ENCODE data around the gene REEP1. TPM values are rescaled to one million over a fixed set of nuclear protein-coding genes. Genes with fewer than 3 reads are reported as not detected.

Gene REEP1
- total RNA-seq (2014; rRNA removed; shearing (Covaris generic)): 0.24 and 0.78 TPM in 2 replicates

DNA sequence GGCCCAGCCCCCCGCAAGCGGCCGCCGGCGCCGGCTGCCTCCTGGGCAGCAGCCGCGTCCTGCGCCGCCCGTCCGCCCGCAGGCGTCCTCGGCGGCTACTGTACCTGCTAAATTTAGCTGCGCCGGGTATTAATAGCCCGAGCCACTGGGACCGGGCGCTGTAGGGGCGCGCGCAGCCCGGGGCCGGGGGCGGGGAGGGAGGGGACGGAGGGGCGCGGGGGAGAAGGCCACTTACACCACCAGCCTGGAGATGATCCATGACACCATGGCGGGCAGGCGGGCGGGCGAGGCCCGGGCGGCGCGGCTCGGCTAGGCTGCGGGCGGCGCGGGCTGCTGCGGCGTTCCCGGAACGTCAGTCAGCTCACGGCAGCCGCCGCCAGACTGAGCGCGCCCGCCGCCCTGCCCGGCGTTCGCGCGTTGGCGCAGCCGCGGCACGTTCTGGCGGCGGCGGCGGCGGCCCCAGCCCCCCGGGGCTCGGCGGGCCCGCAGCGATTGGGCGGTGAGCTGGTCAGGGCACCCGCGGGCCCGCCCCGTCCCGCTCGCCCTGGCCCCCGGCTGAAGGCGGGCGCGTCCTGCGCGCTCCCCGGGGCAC is at the start of gene REEP1:
Gene REEP1, minus strand, starts transcription at position 383 of the 592 bp plus-strand sequence. Its CDS starts 116 bp downstream, at position 267.
- Histone ChIP-seq H3K9me3 (replicated peaks) (no peaks in the 10 kb centered on the region), H3K27me3 (replicated peaks) (peaks cover 63% of the 10 kb centered on the region), H3K4me1 (replicated peaks) (peaks cover 4% of the 10 kb centered on the region), H3K4me3 (peak within 1 kb of the TSS; percentile 13), H3K27ac (no peak within 1 kb of the TSS), H3K36me3 (no peaks in the 10 kb centered on the region)
- no peak for DNase-seq (ENCODE audit: low read depth in 1 of 2, low spot score in 2 of 2)

DNA sequence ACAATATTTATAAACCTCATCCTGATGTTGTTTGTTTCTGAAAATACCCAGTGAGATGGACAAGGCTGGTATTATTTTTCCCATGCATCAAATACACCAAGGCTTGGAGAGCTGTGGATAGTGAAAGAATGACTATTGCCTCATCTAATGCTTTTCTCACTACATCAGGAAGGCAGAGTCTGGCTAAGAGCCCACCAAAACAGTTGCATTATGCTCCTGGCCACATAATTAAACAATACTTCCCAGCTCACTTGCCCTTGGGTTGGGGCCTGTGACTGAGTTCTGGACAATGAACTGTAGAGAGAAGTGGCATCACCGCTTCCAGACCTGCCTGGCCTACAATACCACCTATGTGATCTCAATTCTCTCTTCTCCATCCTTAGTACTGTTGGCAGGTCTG is 46.4 kb upstream of the REEP1 start:
- Histone ChIP-seq H3K4me3 (no peak overlapping the region), H3K4me1 (replicated peaks) (no peaks in the 10 kb centered on the region), H3K27ac (no peak overlapping the region), H3K36me3 (no peaks in the 10 kb centered on the region), H3K9me3 (replicated peaks) (no peaks in the 10 kb centered on the region), H3K27me3 (replicated peaks) (no peaks in the 10 kb centered on the region)
- DNase-seq (ENCODE audit: low read depth in 1 of 2, low spot score in 2 of 2): no peak

GRCh38 chr2:86382698-86383097 is 45.3 kb upstream of the REEP1 start:
- H3K4me3 ChIP-seq: no peak overlapping the region
- no peaks in the 10 kb centered on the region for H3K4me1 ChIP-seq (replicated peaks)
- H3K36me3 ChIP-seq: no peaks in the 10 kb centered on the region
- H3K27me3 ChIP-seq (replicated peaks): no peaks in the 10 kb centered on the region
- no peak for DNase-seq (ENCODE audit: low read depth in 1 of 2, low spot score in 2 of 2)
- H3K9me3 ChIP-seq (replicated peaks): no peaks in the 10 kb centered on the region
- no peak overlapping the region for H3K27ac ChIP-seq

- H3K36me3 ChIP-seq: no peaks in the 10 kb centered on the region
- H3K27ac ChIP-seq: no peak overlapping the region
- no peak for DNase-seq (ENCODE audit: low read depth in 1 of 2, low spot score in 2 of 2)
- no peak overlapping the region for H3K4me3 ChIP-seq
- no peaks in the 10 kb centered on the region for H3K4me1 ChIP-seq (replicated peaks)
- H3K9me3 ChIP-seq (replicated peaks): no peaks in the 10 kb centered on the region
- no peaks in the 10 kb centered on the region for H3K27me3 ChIP-seq (replicated peaks)
Measured at GRCh38 chr2:86382108-86382507, 44.7 kb upstream of the REEP1 start.

- Histone ChIP-seq H3K9me3 (replicated peaks) (no peaks in the 10 kb centered on the region), H3K4me1 (replicated peaks) (no peaks in the 10 kb centered on the region), H3K36me3 (no peaks in the 10 kb centered on the region), H3K27me3 (replicated peaks) (no peaks in the 10 kb centered on the region), H3K27ac (no peak overlapping the region), H3K4me3 (no peak overlapping the region)
- no peak for DNase-seq (ENCODE audit: low read depth in 1 of 2, low spot score in 2 of 2)
Measured at GRCh38 chr2:86378469-86378868, 41.0 kb upstream of the REEP1 start.

DNA sequence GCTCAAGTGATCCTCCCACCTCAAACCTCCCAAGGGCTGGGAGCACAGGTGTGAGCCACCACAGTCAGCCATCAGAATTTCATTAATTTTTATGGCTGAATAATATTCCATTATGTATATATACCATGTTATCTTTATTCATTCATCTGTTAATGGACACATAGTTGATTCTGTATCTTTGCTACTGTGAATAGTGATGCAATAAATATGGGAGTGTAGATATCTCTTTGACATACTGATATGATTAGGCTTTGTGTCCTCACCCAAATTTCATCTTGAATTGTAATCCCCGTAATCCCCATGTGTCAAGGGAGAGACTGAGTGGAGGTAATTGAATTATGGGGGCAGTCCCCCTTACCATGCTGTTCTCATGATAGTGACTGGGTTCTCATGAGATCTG is 38.2 kb upstream of the REEP1 start:
- Histone ChIP-seq H3K27me3 (replicated peaks) (no peaks in the 10 kb centered on the region), H3K36me3 (no peaks in the 10 kb centered on the region), H3K27ac (no peak overlapping the region), H3K4me3 (no peak overlapping the region), H3K9me3 (replicated peaks) (no peaks in the 10 kb centered on the region), H3K4me1 (replicated peaks) (no peaks in the 10 kb centered on the region)
- no peak for DNase-seq (ENCODE audit: low read depth in 1 of 2, low spot score in 2 of 2)

GRCh38 chr2:86372641-86373502 is 35.4 kb upstream of the REEP1 start:
- no peaks in the 10 kb centered on the region for H3K9me3 ChIP-seq (replicated peaks)
- no peak for DNase-seq (ENCODE audit: low read depth in 1 of 2, low spot score in 2 of 2)
- H3K27me3 ChIP-seq (replicated peaks): no peaks in the 10 kb centered on the region

GRCh38 chr2:86372133-86372532 is 34.7 kb upstream of the REEP1 start:
- H3K4me1 ChIP-seq (replicated peaks): no peaks in the 10 kb centered on the region
- no peaks in the 10 kb centered on the region for H3K27me3 ChIP-seq (replicated peaks)
- no peak for DNase-seq (ENCODE audit: low read depth in 1 of 2, low spot score in 2 of 2)
- no peak overlapping the region for H3K4me3 ChIP-seq
- no peaks in the 10 kb centered on the region for H3K36me3 ChIP-seq
- no peaks in the 10 kb centered on the region for H3K9me3 ChIP-seq (replicated peaks)
- no peak overlapping the region for H3K27ac ChIP-seq

More at GRCh38 chr2:86372641-86373502, 35.4 kb upstream of the REEP1 start:
- Histone ChIP-seq H3K27ac (no peak overlapping the region), H3K4me3 (no peak overlapping the region), H3K36me3 (no peaks in the 10 kb centered on the region), H3K4me1 (replicated peaks) (no peaks in the 10 kb centered on the region)

DNA sequence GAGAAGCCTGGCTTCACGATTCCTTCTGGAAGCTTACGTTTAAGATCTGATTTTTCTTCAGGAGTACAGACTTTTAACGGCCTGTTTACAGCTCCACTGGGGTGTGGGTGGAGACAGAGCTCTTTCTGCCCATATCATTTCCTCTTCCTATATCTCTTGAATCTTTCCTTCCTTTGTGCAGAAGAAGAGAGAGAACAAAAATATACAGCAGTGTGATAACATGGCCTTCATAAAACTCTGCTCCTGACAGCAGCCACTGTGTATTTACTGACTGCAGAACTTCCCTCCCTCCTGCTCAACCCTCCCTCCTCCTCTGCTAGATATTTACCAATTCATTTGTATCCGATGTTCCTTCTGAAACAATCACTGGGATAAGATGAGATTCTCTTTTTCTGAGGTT is 34.1 kb upstream of the REEP1 start:
- DNase-seq (ENCODE audit: low read depth in 1 of 2, low spot score in 2 of 2): no peak
- H3K9me3 ChIP-seq (replicated peaks): no peaks in the 10 kb centered on the region
- H3K36me3 ChIP-seq: no peaks in the 10 kb centered on the region
- H3K27ac ChIP-seq: no peak overlapping the region
- no peaks in the 10 kb centered on the region for H3K4me1 ChIP-seq (replicated peaks)
- H3K4me3 ChIP-seq: no peak overlapping the region
- H3K27me3 ChIP-seq (replicated peaks): no peaks in the 10 kb centered on the region

GRCh38 chr2:86370579-86370978 is 33.2 kb upstream of the REEP1 start:
- no peak for DNase-seq (ENCODE audit: low read depth in 1 of 2, low spot score in 2 of 2)
- H3K27me3 ChIP-seq (replicated peaks): no peaks in the 10 kb centered on the region
- H3K4me3 ChIP-seq: no peak overlapping the region
- no peaks in the 10 kb centered on the region for H3K4me1 ChIP-seq (replicated peaks)
- H3K9me3 ChIP-seq (replicated peaks): no peaks in the 10 kb centered on the region
- H3K36me3 ChIP-seq: no peaks in the 10 kb centered on the region
- no peak overlapping the region for H3K27ac ChIP-seq

GRCh38 chr2:86368161-86368824 is 30.9 kb upstream of the REEP1 start:
- H3K36me3 ChIP-seq: no peaks in the 10 kb centered on the region
- H3K27me3 ChIP-seq (replicated peaks): no peaks in the 10 kb centered on the region
- H3K4me1 ChIP-seq (replicated peaks): no peaks in the 10 kb centered on the region
- no peak overlapping the region for H3K27ac ChIP-seq
- no peak overlapping the region for H3K4me3 ChIP-seq
- H3K9me3 ChIP-seq (replicated peaks): no peaks in the 10 kb centered on the region
- peak in 1 of 2 experiments; percentile 41 for DNase-seq (ENCODE audit: low read depth in 1 of 2, low spot score in 2 of 2)

DNA sequence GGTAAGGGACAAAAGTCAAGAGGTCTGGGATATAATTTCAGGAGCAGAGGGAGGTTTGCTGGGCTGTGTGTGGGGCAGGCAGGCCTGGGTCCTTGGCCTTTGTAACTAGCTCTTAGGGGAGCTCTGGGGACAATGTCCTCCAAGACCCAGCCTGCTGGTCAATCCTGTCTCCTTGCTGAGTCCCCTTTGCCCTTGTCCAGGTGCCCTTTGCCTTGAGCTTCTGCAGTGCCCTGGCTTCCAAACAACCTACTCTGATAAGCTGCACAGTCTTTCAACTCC is 30.0 kb upstream of the REEP1 start:
- no peak for DNase-seq (ENCODE audit: low read depth in 1 of 2, low spot score in 2 of 2)
- Histone ChIP-seq H3K4me3 (no peak overlapping the region), H3K9me3 (replicated peaks) (no peaks in the 10 kb centered on the region), H3K27me3 (replicated peaks) (no peaks in the 10 kb centered on the region), H3K36me3 (no peaks in the 10 kb centered on the region), H3K27ac (no peak overlapping the region), H3K4me1 (replicated peaks) (no peaks in the 10 kb centered on the region)

GRCh38 chr2:86366651-86367498 is 29.4 kb upstream of the REEP1 start:
- H3K4me3 ChIP-seq: no peak overlapping the region
- no peaks in the 10 kb centered on the region for H3K9me3 ChIP-seq (replicated peaks)
- no peaks in the 10 kb centered on the region for H3K4me1 ChIP-seq (replicated peaks)
- H3K27me3 ChIP-seq (replicated peaks): no peaks in the 10 kb centered on the region
- no peaks in the 10 kb centered on the region for H3K36me3 ChIP-seq
- DNase-seq (ENCODE audit: low read depth in 1 of 2, low spot score in 2 of 2): no peak
- no peak overlapping the region for H3K27ac ChIP-seq
